WTC11 (cell line): ENCODE data around the gene SLC14A1. TPM values are rescaled to one million over a fixed set of nuclear protein-coding genes. Genes with fewer than 3 reads are reported as not detected.

Experiments used
- ATAC-seq: fragments of 200-7000 bp; cut with Tn5 transposase; 2 replicates; pipeline ENCODE4 v1.10.0; 2021; ENCODE audit warnings: mild to moderate bottlenecking, moderate library complexity
- CTCF ChIA-PET: fragments of 300-600 bp; sonication (Branson Sonifier 250); formaldehyde crosslinking; loops from one replicate; lab custom pipeline; 2021; ENCODE audit warnings: antibody characterized with exemption; lab: Charles Lee
- POLR2A ChIA-PET: fragments of 350-600 bp; sonication (Branson Sonifier 250); formaldehyde crosslinking; loops from one replicate; lab custom pipeline; 2021; ENCODE audit warnings: antibody characterized with exemption; lab: Charles Lee
- DNase-seq: peaks from one replicate; pipeline ENCODE4 v3.0.0; 2021; ENCODE audit warnings: low spot score
- H3K27ac Mint-ChIP-seq: 2 replicates; pipeline ENCODE4 v1.8.0; 2021; ENCODE audit warnings: mixed read lengths
- H3K27me3 Mint-ChIP-seq: 2 replicates; pipeline ENCODE4 v1.8.0; 2021; ENCODE audit warnings: low read depth, mild to moderate bottlenecking, moderate library complexity, mixed read lengths
- H3K36me3 Mint-ChIP-seq: 2 replicates; pipeline ENCODE4 v1.8.0; 2021; ENCODE audit warnings: mixed read lengths
- H3K4me1 Mint-ChIP-seq: 2 replicates; pipeline ENCODE4 v1.8.0; 2022; ENCODE audit warnings: mixed read lengths
- H3K4me3 Mint-ChIP-seq: 2 replicates; pipeline ENCODE4 v1.8.0; 2021; ENCODE audit warnings: mild to moderate bottlenecking, moderate library complexity, mixed read lengths
- H3K9me3 Mint-ChIP-seq: 2 replicates; pipeline ENCODE4 v1.8.0; 2021; ENCODE audit warnings: mixed read lengths
- CBFB ChIP-seq: sonication (generic); formaldehyde crosslinking; IDR thresholded peaks from 2 replicates; pipeline ENCODE4 v1.8.1; 2022; ENCODE audit warnings: mild to moderate bottlenecking, low read depth, missing genetic modification reagents
- ESRRA ChIP-seq: sonication (generic); formaldehyde crosslinking; IDR thresholded peaks from 2 replicates; pipeline ENCODE4 v1.8.1; 2022; ENCODE audit warnings: mild to moderate bottlenecking, missing genetic modification reagents, borderline replicate concordance
- ETV6 ChIP-seq: sonication (generic); formaldehyde crosslinking; IDR thresholded peaks from 2 replicates; pipeline ENCODE4 v1.8.1; 2022; ENCODE audit warnings: mild to moderate bottlenecking, missing genetic modification reagents
- GRHL2 ChIP-seq: fragments of 250-450 bp; sonication (Bioruptor Pico); IDR thresholded peaks from 2 replicates; pipeline ENCODE4 v1.8.0; 2022; ENCODE audit warnings: mild to moderate bottlenecking, moderate library complexity; ENCODE audit not compliant: insufficient replicate concordance, severe bottlenecking
- PRRX2 ChIP-seq: fragments of 250-450 bp; sonication (Bioruptor Pico); IDR thresholded peaks from 2 replicates; pipeline ENCODE4 v1.8.0; 2021; ENCODE audit warnings: mild to moderate bottlenecking
- SMAD3 ChIP-seq: sonication (generic); formaldehyde crosslinking; IDR thresholded peaks from 2 replicates; pipeline ENCODE4 v1.8.0; 2022; ENCODE audit warnings: missing genetic modification reagents, mild to moderate bottlenecking, borderline replicate concordance
- ZNF121 ChIP-seq: sonication (generic); formaldehyde crosslinking; IDR thresholded peaks from 2 replicates; pipeline ENCODE4 v1.8.0; 2023; ENCODE audit warnings: missing genetic modification reagents
- ZNF138 ChIP-seq: sonication (generic); formaldehyde crosslinking; conservative IDR thresholded peaks from 2 replicates; pipeline ENCODE4 v1.8.1; 2022; ENCODE audit warnings: mild to moderate bottlenecking, moderate library complexity, missing genetic modification reagents
- ZNF232 ChIP-seq: sonication (generic); formaldehyde crosslinking; IDR thresholded peaks from 2 replicates; pipeline ENCODE4 v1.8.0; 2022; ENCODE audit warnings: mild to moderate bottlenecking, missing genetic modification reagents
- ZNF263 ChIP-seq: sonication (generic); formaldehyde crosslinking; IDR thresholded peaks from 2 replicates; pipeline ENCODE4 v1.8.1; 2022; ENCODE audit warnings: low read depth, mild to moderate bottlenecking, moderate library complexity, missing genetic modification reagents
- ZNF317 ChIP-seq: sonication (generic); formaldehyde crosslinking; IDR thresholded peaks from 2 replicates; pipeline ENCODE4 v1.8.1; 2023; ENCODE audit warnings: low read depth, mild to moderate bottlenecking, moderate library complexity, missing genetic modification reagents, borderline replicate concordance
- ZNF416 ChIP-seq: fragments of 250-450 bp; sonication (Bioruptor Pico); IDR thresholded peaks from 2 replicates; pipeline ENCODE4 v1.9.0; 2021; ENCODE audit warnings: mild to moderate bottlenecking, inconsistent platforms
- total RNA-seq: library from RNA; stranded (reverse); gene quantifications from 3 replicates; pipeline ENCODE4 v1.2.3, GENCODE V29; 2021
- TF ChIP-seq, protein P1 (sequence below): sonication (generic); formaldehyde crosslinking; IDR thresholded peaks from 2 replicates; pipeline ENCODE4 v1.8.0; 2023; ENCODE audit warnings: missing genetic modification reagents, mild to moderate bottlenecking, borderline replicate concordance
- TF ChIP-seq, protein P2 (sequence below): sonication (generic); formaldehyde crosslinking; IDR thresholded peaks from 2 replicates; pipeline ENCODE4 v1.8.0; 2022; ENCODE audit warnings: mild to moderate bottlenecking, missing genetic modification reagents
- TF ChIP-seq, protein P3 (sequence below): fragments of 250-450 bp; sonication (Bioruptor Pico); conservative IDR thresholded peaks from 2 replicates; pipeline ENCODE4 v1.9.0; 2021; ENCODE audit warnings: mild to moderate bottlenecking
- TF ChIP-seq, protein P4 (sequence below): fragments of 250-450 bp; sonication (Bioruptor Pico); IDR thresholded peaks from 2 replicates; pipeline ENCODE4 v1.9.0; 2021; ENCODE audit warnings: mild to moderate bottlenecking
- TF ChIP-seq, protein P5 (sequence below): sonication (generic); formaldehyde crosslinking; conservative IDR thresholded peaks from 2 replicates; pipeline ENCODE4 v1.8.1; 2023; ENCODE audit warnings: mild to moderate bottlenecking, low read depth, missing genetic modification reagents, moderate library complexity

SLC14A1 gene
- total RNA-seq, 1 experiment from 2014 or later: not detected

DNA sequence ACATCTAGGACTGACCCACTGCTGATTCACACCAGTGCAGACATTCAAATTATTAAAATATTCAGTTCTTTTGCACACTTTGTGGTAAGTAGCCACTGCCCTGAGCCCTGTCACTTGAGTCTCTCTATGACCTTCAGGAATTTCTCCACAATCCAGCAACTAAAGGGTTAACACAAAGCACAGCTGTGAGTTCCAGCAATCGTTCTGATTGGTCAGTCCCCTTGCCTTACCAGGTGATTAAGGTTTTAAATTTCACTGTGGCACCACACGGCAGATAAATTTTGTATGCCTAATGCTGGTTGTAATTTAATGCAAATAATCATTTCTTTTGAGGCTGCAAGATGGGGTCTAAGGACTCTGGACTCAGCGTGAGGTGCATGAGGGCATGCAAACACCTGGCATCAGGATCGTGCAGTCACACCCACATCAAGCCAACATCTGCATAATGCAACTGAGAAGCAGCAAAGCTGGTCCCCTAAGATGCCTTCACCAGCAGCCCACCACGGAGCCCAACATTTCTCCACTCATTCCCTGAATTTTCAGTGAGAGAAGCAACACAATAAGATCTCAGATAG lies 36.6 kb downstream of the SLC14A1 start (continued):
- TF ChIP-seq, protein P1, sequence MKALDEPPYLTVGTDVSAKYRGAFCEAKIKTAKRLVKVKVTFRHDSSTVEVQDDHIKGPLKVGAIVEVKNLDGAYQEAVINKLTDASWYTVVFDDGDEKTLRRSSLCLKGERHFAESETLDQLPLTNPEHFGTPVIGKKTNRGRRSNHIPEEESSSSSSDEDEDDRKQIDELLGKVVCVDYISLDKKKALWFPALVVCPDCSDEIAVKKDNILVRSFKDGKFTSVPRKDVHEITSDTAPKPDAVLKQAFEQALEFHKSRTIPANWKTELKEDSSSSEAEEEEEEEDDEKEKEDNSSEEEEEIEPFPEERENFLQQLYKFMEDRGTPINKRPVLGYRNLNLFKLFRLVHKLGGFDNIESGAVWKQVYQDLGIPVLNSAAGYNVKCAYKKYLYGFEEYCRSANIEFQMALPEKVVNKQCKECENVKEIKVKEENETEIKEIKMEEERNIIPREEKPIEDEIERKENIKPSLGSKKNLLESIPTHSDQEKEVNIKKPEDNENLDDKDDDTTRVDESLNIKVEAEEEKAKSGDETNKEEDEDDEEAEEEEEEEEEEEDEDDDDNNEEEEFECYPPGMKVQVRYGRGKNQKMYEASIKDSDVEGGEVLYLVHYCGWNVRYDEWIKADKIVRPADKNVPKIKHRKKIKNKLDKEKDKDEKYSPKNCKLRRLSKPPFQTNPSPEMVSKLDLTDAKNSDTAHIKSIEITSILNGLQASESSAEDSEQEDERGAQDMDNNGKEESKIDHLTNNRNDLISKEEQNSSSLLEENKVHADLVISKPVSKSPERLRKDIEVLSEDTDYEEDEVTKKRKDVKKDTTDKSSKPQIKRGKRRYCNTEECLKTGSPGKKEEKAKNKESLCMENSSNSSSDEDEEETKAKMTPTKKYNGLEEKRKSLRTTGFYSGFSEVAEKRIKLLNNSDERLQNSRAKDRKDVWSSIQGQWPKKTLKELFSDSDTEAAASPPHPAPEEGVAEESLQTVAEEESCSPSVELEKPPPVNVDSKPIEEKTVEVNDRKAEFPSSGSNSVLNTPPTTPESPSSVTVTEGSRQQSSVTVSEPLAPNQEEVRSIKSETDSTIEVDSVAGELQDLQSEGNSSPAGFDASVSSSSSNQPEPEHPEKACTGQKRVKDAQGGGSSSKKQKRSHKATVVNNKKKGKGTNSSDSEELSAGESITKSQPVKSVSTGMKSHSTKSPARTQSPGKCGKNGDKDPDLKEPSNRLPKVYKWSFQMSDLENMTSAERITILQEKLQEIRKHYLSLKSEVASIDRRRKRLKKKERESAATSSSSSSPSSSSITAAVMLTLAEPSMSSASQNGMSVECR (CRISPR knock-in tag): no peak

DNA sequence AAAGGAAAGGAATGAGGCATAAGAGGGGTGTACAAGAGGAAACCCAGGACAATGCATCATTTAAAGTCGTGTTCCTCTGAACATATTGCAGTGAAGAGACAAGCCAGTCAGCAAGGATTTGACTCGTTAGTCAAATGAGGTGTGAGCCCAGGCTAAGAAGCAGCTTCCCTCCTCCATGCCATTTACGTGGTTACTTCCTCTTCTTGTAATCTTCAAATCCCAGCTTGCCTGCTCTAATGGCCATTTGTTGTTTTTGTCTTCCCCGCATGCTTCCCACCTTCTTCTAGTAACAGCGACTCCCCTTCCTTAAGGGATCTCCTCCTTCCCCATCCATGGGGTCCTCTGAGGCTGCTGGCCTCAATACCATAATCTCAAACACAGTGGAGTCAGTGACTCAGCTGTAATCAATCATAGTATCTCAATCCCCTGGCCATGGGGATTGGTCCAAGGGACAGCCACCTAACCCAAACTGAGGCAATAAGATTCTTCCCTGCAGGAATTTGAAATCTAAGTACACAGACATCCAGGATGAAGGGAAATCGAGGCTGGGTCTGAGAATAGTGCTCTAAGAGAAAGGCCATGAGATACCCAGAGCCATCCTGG lies 37.6 kb downstream of the SLC14A1 start:
- H3K27ac Mint-ChIP-seq: no peak overlapping the region
- POLR2A ChIA-PET: no interaction called here
- CTCF ChIA-PET: interaction anchor here (1.8 kb wide), 1 partner anchor 78 kb away, joined by 4 read pairs; no protein-coding TSS in a partner anchor

DNA sequence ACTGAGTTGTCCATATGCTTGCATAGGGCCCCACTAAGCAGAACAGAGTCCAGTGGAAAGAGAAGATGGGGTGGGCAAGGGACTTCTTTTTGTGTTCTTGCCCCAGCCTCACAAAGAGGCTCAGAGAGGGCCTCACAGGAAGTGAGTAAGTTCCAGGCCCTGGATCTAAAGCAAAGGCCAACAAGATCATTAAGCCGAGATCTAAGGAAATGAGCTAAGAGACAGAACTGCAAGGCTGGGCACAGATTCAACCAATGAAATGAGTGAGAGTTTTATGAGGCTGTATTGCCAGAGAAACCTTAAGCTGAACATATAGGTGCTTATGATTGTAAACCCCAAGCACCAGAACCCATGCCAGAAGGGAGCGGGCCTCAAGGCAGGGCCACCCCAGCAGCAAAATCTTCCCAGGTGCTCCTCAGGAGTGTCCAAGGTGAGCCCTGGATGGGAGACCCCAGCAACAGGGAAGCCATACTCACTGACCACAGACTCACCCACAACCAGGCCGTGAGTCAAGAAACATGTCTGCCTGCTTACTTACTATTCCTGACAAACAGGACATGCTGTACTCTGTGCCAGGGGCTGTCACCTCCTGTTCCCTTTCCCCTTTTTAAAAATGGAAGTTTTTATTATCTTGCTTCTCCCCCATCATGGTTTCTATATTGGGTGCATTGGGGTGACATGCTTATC lies 40.2 kb downstream of the SLC14A1 start:
- no peak for DNase-seq
- no peak overlapping the region for H3K27ac Mint-ChIP-seq
- peaks cover 8% of the 10 kb centered on the region; the same call in 1 of the 2 replicates for H3K9me3 Mint-ChIP-seq
- H3K27me3 Mint-ChIP-seq: no peaks in the 10 kb centered on the region
- no peak overlapping the region for H3K4me3 Mint-ChIP-seq
- ATAC-seq: no peak
- peaks cover 31% of the 10 kb centered on the region for H3K4me1 Mint-ChIP-seq
- H3K36me3 Mint-ChIP-seq: peaks cover 2% of the 10 kb centered on the region; the same call in 1 of the 2 replicates
- ChIA-PET POLR2A (no interaction called here), CTCF (no interaction called here)
- TF ChIP-seq ETV6 (CRISPR knock-in tag) (no peak), ZNF317 (CRISPR knock-in tag) (no peak), ZNF232 (CRISPR knock-in tag) (no peak), ZNF121 (CRISPR knock-in tag) (no peak), ZNF263 (CRISPR knock-in tag) (no peak), ZNF416 (CRISPR knock-in tag) (no peak), CBFB (CRISPR knock-in tag) (no peak), ESRRA (CRISPR knock-in tag) (no peak), ZNF138 (CRISPR knock-in tag) (no peak), GRHL2 (CRISPR knock-in tag) (no peak)
- TF ChIP-seq, protein P2, sequence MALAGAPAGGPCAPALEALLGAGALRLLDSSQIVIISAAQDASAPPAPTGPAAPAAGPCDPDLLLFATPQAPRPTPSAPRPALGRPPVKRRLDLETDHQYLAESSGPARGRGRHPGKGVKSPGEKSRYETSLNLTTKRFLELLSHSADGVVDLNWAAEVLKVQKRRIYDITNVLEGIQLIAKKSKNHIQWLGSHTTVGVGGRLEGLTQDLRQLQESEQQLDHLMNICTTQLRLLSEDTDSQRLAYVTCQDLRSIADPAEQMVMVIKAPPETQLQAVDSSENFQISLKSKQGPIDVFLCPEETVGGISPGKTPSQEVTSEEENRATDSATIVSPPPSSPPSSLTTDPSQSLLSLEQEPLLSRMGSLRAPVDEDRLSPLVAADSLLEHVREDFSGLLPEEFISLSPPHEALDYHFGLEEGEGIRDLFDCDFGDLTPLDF (CRISPR knock-in tag): no peak
- TF ChIP-seq, protein P3, sequence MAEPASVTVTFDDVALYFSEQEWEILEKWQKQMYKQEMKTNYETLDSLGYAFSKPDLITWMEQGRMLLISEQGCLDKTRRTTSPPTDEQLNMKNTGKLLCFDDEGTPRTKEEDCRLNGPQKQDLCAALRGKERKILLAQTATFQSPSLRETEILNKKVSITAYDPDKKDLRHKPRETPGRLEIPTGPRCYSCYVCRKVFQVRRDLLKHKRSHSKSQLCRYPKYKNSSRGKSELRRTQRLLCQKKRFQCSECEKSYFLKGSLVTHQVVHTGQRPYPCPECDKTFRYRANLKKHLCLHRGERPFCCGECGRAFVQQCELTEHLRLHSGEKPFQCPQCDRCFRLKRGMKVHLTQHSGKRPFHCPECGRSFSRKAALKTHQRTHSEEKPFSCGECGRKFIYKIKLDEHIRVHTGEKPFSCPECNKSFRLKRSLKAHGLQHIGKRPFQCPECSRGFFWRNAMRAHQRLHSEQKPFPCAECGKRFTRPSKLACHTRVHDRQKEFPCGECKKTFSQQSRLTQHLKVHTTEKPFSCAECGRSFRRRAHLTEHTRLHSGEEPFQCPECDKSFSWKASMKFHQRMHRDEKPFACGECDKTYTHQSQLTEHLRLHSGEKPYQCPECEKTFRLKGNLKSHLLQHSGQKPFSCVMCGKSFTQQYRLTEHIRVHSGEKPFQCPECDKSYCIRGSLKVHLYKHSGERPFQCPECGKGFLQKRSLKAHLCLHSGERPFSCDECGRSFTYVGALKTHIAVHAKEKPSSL: no peak
- TF ChIP-seq, protein P4, sequence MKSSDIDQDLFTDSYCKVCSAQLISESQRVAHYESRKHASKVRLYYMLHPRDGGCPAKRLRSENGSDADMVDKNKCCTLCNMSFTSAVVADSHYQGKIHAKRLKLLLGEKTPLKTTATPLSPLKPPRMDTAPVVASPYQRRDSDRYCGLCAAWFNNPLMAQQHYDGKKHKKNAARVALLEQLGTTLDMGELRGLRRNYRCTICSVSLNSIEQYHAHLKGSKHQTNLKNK (CRISPR knock-in tag): no peak

More for the DNA sequence above, 37.6 kb downstream of the SLC14A1 start:
- Mint-ChIP-seq H3K36me3 (peaks cover 3% of the 10 kb centered on the region), H3K27me3 (no peaks in the 10 kb centered on the region), H3K4me1 (peaks cover 53% of the 10 kb centered on the region), H3K9me3 (peaks cover 11% of the 10 kb centered on the region), H3K4me3 (no peak overlapping the region)
- ATAC-seq (no peak), DNase-seq (no peak)
- TF ChIP-seq, protein P5, sequence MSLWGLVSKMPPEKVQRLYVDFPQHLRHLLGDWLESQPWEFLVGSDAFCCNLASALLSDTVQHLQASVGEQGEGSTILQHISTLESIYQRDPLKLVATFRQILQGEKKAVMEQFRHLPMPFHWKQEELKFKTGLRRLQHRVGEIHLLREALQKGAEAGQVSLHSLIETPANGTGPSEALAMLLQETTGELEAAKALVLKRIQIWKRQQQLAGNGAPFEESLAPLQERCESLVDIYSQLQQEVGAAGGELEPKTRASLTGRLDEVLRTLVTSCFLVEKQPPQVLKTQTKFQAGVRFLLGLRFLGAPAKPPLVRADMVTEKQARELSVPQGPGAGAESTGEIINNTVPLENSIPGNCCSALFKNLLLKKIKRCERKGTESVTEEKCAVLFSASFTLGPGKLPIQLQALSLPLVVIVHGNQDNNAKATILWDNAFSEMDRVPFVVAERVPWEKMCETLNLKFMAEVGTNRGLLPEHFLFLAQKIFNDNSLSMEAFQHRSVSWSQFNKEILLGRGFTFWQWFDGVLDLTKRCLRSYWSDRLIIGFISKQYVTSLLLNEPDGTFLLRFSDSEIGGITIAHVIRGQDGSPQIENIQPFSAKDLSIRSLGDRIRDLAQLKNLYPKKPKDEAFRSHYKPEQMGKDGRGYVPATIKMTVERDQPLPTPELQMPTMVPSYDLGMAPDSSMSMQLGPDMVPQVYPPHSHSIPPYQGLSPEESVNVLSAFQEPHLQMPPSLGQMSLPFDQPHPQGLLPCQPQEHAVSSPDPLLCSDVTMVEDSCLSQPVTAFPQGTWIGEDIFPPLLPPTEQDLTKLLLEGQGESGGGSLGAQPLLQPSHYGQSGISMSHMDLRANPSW (CRISPR knock-in tag): no peak
- TF ChIP-seq PRRX2 (no peak), SMAD3 (no peak)
